SK-N-SH treated with all-trans-retinoic acid at 6 μM for 48 hours (cell line): ENCODE measurements around the gene SYNDIG1.

Experiments
- ATAC-seq: fragments of 200-7000 bp; cut with Tn5 transposase; 3 replicates; pipeline ENCODE4 v1.9.1; 2020; ENCODE audit warnings: mild to moderate bottlenecking, moderate library complexity
- BACH2 ChIP-seq: fragments of 250-450 bp; sonication (Bioruptor Pico); IDR thresholded peaks from 2 replicates; pipeline ENCODE4 v1.9.0; 2021; ENCODE audit warnings: mild to moderate bottlenecking, borderline replicate concordance
- CREB5 ChIP-seq: fragments of 250-450 bp; sonication (Bioruptor Pico); IDR thresholded peaks from 2 replicates; pipeline ENCODE4 v1.5.1; 2020; ENCODE audit warnings: low read depth, mild to moderate bottlenecking, moderate library complexity
- CSDC2 ChIP-seq: fragments of 250-450 bp; sonication (Bioruptor Pico); IDR thresholded peaks from 2 replicates; pipeline ENCODE4 v1.5.0; 2020; ENCODE audit warnings: mild to moderate bottlenecking, moderate library complexity
- CSRNP3 ChIP-seq: fragments of 250-450 bp; sonication (Bioruptor Pico); IDR thresholded peaks from 2 replicates; pipeline ENCODE4 v1.5.1; 2021; ENCODE audit warnings: mild to moderate bottlenecking, moderate library complexity
- ESRRG ChIP-seq: fragments of 250-450 bp; sonication (Bioruptor Pico); IDR thresholded peaks from 2 replicates; pipeline ENCODE4 v1.6.1; 2021; ENCODE audit warnings: mild to moderate bottlenecking
- GLIS3 ChIP-seq: fragments of 250-450 bp; sonication (Bioruptor Pico); IDR thresholded peaks from 2 replicates; pipeline ENCODE4 v1.5.0; 2020; ENCODE audit warnings: mild to moderate bottlenecking, moderate library complexity
- ISL1 ChIP-seq: fragments of 250-450 bp; sonication (Bioruptor Pico); IDR thresholded peaks from 2 replicates; pipeline ENCODE4 v2.1.2; 2022; ENCODE audit warnings: mild to moderate bottlenecking, moderate library complexity
- OSR1 ChIP-seq: fragments of 250-450 bp; sonication (Bioruptor Pico); IDR thresholded peaks from 2 replicates; pipeline ENCODE4 v1.8.0; 2022; ENCODE audit warnings: moderate library complexity, mild to moderate bottlenecking, inconsistent platforms
- PATZ1 ChIP-seq: fragments of 250-450 bp; sonication (Bioruptor Pico); IDR thresholded peaks from 2 replicates; pipeline ENCODE4 v1.8.0; 2020; ENCODE audit warnings: mild to moderate bottlenecking, moderate library complexity, borderline replicate concordance
- POU6F1 ChIP-seq: fragments of 250-450 bp; sonication (Bioruptor Pico); IDR thresholded peaks from 2 replicates; pipeline ENCODE4 v1.8.0; 2021; ENCODE audit warnings: low read depth, mild to moderate bottlenecking, moderate library complexity, borderline replicate concordance
- PPARA ChIP-seq: fragments of 250-450 bp; sonication (Bioruptor Pico); IDR thresholded peaks from 2 replicates; pipeline ENCODE4 v1.5.0; 2020; ENCODE audit warnings: mild to moderate bottlenecking, borderline replicate concordance
- RARB ChIP-seq: fragments of 250-450 bp; sonication (Bioruptor Pico); IDR thresholded peaks from 2 replicates; pipeline ENCODE4 v1.8.0; 2021; ENCODE audit warnings: mild to moderate bottlenecking, moderate library complexity
- SNAI2 ChIP-seq: fragments of 250-450 bp; sonication (Bioruptor Pico); IDR thresholded peaks from 2 replicates; pipeline ENCODE4 v1.5.0; 2020; ENCODE audit warnings: mild to moderate bottlenecking, moderate library complexity
- TCF4 ChIP-seq: fragments of 250-450 bp; sonication (Bioruptor Pico); IDR thresholded peaks from 2 replicates; pipeline ENCODE4 v1.8.0; 2021; ENCODE audit warnings: mild to moderate bottlenecking, moderate library complexity, borderline replicate concordance
- TOX ChIP-seq: fragments of 250-450 bp; sonication (Bioruptor Pico); IDR thresholded peaks from 2 replicates; pipeline ENCODE4 v1.8.0; 2021; ENCODE audit warnings: mild to moderate bottlenecking, moderate library complexity, borderline replicate concordance
- TSHZ2 ChIP-seq: fragments of 250-450 bp; sonication (Bioruptor Pico); IDR thresholded peaks from 2 replicates; pipeline ENCODE4 v1.5.0; 2020; ENCODE audit warnings: mild to moderate bottlenecking, moderate library complexity
- ZC3H10 ChIP-seq: fragments of 250-450 bp; sonication (Bioruptor Pico); IDR thresholded peaks from 2 replicates; pipeline ENCODE4 v1.5.1; 2021; ENCODE audit warnings: mild to moderate bottlenecking, moderate library complexity
- ZNF565 ChIP-seq: fragments of 450-650 bp; formaldehyde crosslinking; conservative IDR thresholded peaks from 2 replicates; pipeline ENCODE4 v1.5.0; 2020; ENCODE audit warnings: low read depth, mild to moderate bottlenecking, moderate library complexity
- ZNF70 ChIP-seq: fragments of 450-650 bp; formaldehyde crosslinking; IDR thresholded peaks from 2 replicates; pipeline ENCODE4 v1.5.0; 2020; ENCODE audit warnings: mild to moderate bottlenecking, moderate library complexity
- ZNF8 ChIP-seq: fragments of 450-650 bp; formaldehyde crosslinking; IDR thresholded peaks from 2 replicates; pipeline ENCODE4 v1.5.0; 2020; ENCODE audit warnings: mild to moderate bottlenecking, moderate library complexity

The SYNDIG1 gene

GRCh38 chr20:24422091-24422760 is 47.2 kb upstream of the SYNDIG1 start:
- ATAC-seq = no peak
- TF ChIP-seq ZNF70 (CRISPR knock-in tag) (no peak), RARB (CRISPR knock-in tag) (no peak), SNAI2 (CRISPR knock-in tag) (no peak), ZNF8 (CRISPR knock-in tag) (no peak), CSDC2 (CRISPR knock-in tag) (no peak), TOX (CRISPR knock-in tag) (no peak), OSR1 (CRISPR knock-in tag) (no peak)
- TF ChIP-seq, all 23 proteins: peak for 0

GRCh38 chr20:24423390-24424313 is 45.8 kb upstream of the SYNDIG1 start:
- no peak for TF ChIP-seq POU6F1
- no peak for TF ChIP-seq CSRNP3
- no peak for TF ChIP-seq RARB (CRISPR knock-in tag)
- TF ChIP-seq PATZ1 (CRISPR knock-in tag) = no peak
- no peak for TF ChIP-seq TSHZ2 (CRISPR knock-in tag)
- no peak for TF ChIP-seq SNAI2 (CRISPR knock-in tag)
- TF ChIP-seq ZNF70 (CRISPR knock-in tag) = no peak
- no peak for TF ChIP-seq TOX (CRISPR knock-in tag)
- TF ChIP-seq BACH2 = no peak
- no peak for TF ChIP-seq PPARA (CRISPR knock-in tag)
- no peak for TF ChIP-seq ESRRG
- TF ChIP-seq GLIS3 = no peak
- TF ChIP-seq TCF4 = no peak
- TF ChIP-seq ISL1 = no peak
- no peak for TF ChIP-seq CREB5 (CRISPR knock-in tag)
- TF ChIP-seq ZNF565 (CRISPR knock-in tag) = no peak
- no peak for ATAC-seq

GRCh38 chr20:24425523-24426135 is 43.8 kb upstream of the SYNDIG1 start:
- no peak for TF ChIP-seq POU6F1
- TF ChIP-seq SNAI2 (CRISPR knock-in tag) = no peak
- no peak for TF ChIP-seq CSDC2 (CRISPR knock-in tag)
- TF ChIP-seq ISL1 = no peak
- no peak for TF ChIP-seq OSR1 (CRISPR knock-in tag)
- no peak for TF ChIP-seq CSRNP3
- TF ChIP-seq ZC3H10 (CRISPR knock-in tag) = no peak
- TF ChIP-seq ZNF70 (CRISPR knock-in tag) = no peak
- no peak for TF ChIP-seq ZNF8 (CRISPR knock-in tag)
- no peak for TF ChIP-seq CREB5 (CRISPR knock-in tag)
- ATAC-seq = no peak
